KMS-11 (cell line): ENCODE measurements around the gene DCXR.

Experiments
- H2AFZ ChIP-seq: fragments of 200-600 bp; sonication (generic); 2 replicates; pipeline ENCODE4 v1.6.1; 2016; ENCODE audit warnings: antibody characterized with exemption, mixed run types, low read depth
- H3K27ac ChIP-seq: fragments of 200-600 bp; sonication (generic); 2 replicates; pipeline ENCODE4 v1.6.1; 2016; ENCODE audit warnings: mild to moderate bottlenecking, mixed run types
- H3K27me3 ChIP-seq: fragments of 200-600 bp; sonication (generic); 2 replicates; pipeline ENCODE4 v1.6.1; 2017; ENCODE audit warnings: mild to moderate bottlenecking, low read depth, mixed run types, moderate library complexity; ENCODE audit not compliant: insufficient read depth
- H3K36me3 ChIP-seq: fragments of 200-600 bp; sonication (generic); 2 replicates; pipeline ENCODE4 v1.6.1; 2017; ENCODE audit warnings: mild to moderate bottlenecking, mixed run types; ENCODE audit not compliant: insufficient read depth
- H3K4me1 ChIP-seq: fragments of 200-600 bp; sonication (generic); 2 replicates; pipeline ENCODE4 v1.6.1; 2016; ENCODE audit warnings: mild to moderate bottlenecking, low read depth, mixed run types; ENCODE audit not compliant: poor library complexity, severe bottlenecking
- H3K4me2 ChIP-seq: fragments of 200-600 bp; sonication (generic); 2 replicates; pipeline ENCODE4 v1.7.0; 2016; ENCODE audit warnings: mild to moderate bottlenecking, mixed run types
- H3K4me3 ChIP-seq: fragments of 200-600 bp; sonication (generic); IDR thresholded peaks from 2 replicates; pipeline ENCODE4 v1.6.1; 2017; ENCODE audit warnings: low read depth, low read length, mixed read lengths; ENCODE audit not compliant: insufficient read depth
- H3K79me2 ChIP-seq: fragments of 200-600 bp; sonication (generic); 2 replicates; pipeline ENCODE4 v1.6.1; 2016; ENCODE audit warnings: low read depth, mixed run types; ENCODE audit not compliant: insufficient read depth
- H3K9ac ChIP-seq: fragments of 200-600 bp; sonication (generic); 2 replicates; pipeline ENCODE4 v1.6.1; 2016; ENCODE audit warnings: mild to moderate bottlenecking, mixed run types
- H4K20me1 ChIP-seq: fragments of 200-600 bp; sonication (generic); 2 replicates; pipeline ENCODE4 v1.6.1; 2016; ENCODE audit warnings: mild to moderate bottlenecking, mixed run types; ENCODE audit not compliant: insufficient read depth
- CTCF ChIP-seq: fragments of 200-600 bp; sonication (generic); conservative IDR thresholded peaks from 2 replicates; pipeline ENCODE4 v1.6.1; 2017; ENCODE audit warnings: low read depth, mild to moderate bottlenecking, antibody characterized with exemption, low read length, moderate library complexity, mixed read lengths

DCXR gene

DNA sequence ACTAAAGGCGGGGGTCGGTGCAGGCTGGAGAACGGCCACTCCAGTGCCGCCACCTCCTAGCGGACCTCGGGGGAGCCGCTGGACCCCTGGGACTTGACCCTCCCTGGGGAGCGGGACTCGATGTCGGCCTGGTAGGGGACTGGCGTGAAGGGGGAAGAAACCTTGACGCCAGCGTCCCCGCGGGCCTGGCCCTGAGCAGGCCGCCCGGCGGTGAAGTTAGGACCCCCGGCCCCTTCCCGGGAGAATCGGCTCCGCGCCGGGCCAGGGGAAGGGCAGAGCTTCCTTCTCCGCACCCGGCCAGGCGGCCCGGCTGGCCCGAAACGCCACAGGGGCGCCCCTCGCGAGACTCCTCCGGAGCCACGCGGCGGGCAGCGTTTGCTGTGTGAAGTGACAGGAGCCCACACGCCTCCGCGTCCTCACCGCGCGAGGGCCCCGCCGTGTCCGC is 27.7 kb upstream of the DCXR start:
- TF ChIP-seq CTCF = no peak
- Histone ChIP-seq H2AFZ (0 out of 2 replicates have a peak overlapping the region, but pooled peaks have one; percentile 26), H3K4me2 (peak overlapping the region; percentile 98), H3K9ac (peak overlapping the region; percentile 85), H3K27me3 (no peaks in the 10 kb centered on the region), H3K4me3 (no peak overlapping the region), H3K27ac (peak overlapping the region; percentile 46), H3K79me2 (peaks cover 13% of the 10 kb centered on the region), H3K4me1 (peaks cover 14% of the 10 kb centered on the region), H4K20me1 (no peaks in the 10 kb centered on the region), H3K36me3 (peaks cover 7% of the 10 kb centered on the region)

DNA sequence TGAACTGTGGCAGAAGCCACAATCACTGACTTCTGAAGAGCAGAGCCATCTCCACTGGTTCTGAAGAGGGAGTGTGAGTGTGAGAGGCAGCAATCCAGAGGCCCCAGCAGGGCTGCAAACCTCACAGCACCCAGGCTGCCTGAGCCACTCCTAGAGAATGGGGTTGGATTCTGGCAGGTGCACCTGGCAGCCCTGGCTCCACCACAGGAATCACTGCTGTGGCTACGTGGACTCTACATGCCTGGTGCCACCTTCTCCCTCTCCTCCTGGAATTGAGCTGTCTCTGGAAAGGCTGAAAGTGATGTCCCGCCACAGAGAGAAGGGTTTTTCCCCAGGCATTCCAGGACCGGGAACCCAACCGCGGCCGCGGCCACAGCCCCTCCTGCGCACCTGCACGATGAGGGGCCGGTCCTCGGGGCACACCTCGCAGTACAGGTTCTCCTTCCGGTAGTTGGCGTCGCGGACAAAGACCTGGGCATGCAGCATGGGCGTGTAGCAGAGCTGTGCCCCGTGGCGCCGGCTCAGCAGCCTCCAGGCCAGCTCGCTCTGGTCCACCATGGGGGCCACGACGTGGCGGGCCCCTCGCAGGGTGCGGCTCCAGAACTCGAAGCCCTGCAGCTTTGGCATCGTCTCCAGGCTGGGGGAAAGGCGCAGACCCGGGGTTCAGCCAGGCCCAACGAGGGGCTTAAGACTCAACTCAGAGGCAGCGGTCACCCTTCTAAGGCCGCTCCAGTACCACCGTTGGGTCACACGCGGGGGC is 27.1 kb upstream of the DCXR start:
- H3K4me1 ChIP-seq = peaks cover 14% of the 10 kb centered on the region
- H3K4me2 ChIP-seq = peak overlapping the region; percentile 98
- H3K4me3 ChIP-seq = no peak overlapping the region
- no peak overlapping the region for H2AFZ ChIP-seq
- no peak for TF ChIP-seq CTCF
- no peaks in the 10 kb centered on the region for H3K27me3 ChIP-seq
- H3K9ac ChIP-seq = peak overlapping the region; percentile 85
- H3K36me3 ChIP-seq = peaks cover 10% of the 10 kb centered on the region
- peak overlapping the region; percentile 46 for H3K27ac ChIP-seq
- H3K79me2 ChIP-seq = peaks cover 13% of the 10 kb centered on the region
- H4K20me1 ChIP-seq = no peaks in the 10 kb centered on the region

GRCh38 chr17:82063424-82064415 is 26.2 kb upstream of the DCXR start:
- Histone ChIP-seq H3K4me2 (peak overlapping the region; percentile 98), H3K27ac (peak overlapping the region; percentile 46; the same call in 1 of the 2 replicates), H3K9ac (peak overlapping the region; percentile 85; the same call in 1 of the 2 replicates), H3K79me2 (peaks cover 13% of the 10 kb centered on the region), H4K20me1 (no peaks in the 10 kb centered on the region), H3K4me1 (peaks cover 14% of the 10 kb centered on the region), H3K36me3 (peaks cover 10% of the 10 kb centered on the region), H3K27me3 (no peaks in the 10 kb centered on the region), H3K4me3 (no peak overlapping the region), H2AFZ (no peak overlapping the region)
- TF ChIP-seq CTCF = no peak

GRCh38 chr17:82062984-82063368 is 25.5 kb upstream of the DCXR start:
- Histone ChIP-seq H3K4me1 (peaks cover 14% of the 10 kb centered on the region), H4K20me1 (no peaks in the 10 kb centered on the region), H3K36me3 (peaks cover 10% of the 10 kb centered on the region), H3K27me3 (no peaks in the 10 kb centered on the region), H2AFZ (no peak overlapping the region), H3K9ac (no peak overlapping the region), H3K4me2 (no peak overlapping the region), H3K27ac (no peak overlapping the region), H3K4me3 (no peak overlapping the region), H3K79me2 (peaks cover 13% of the 10 kb centered on the region)
- TF ChIP-seq CTCF = no peak
